IPS-18c (cell line): ENCODE results near the gene TICRR.

Experiments used
- H3K4me3 ChIP-seq: 2 replicates; pipeline ENCODE4 v1.7.0; 2013; ENCODE audit warnings: low read depth, mild to moderate bottlenecking, low read length, moderate library complexity; ENCODE audit not compliant: insufficient read depth
- H3K9me3 ChIP-seq: one replicate; pipeline ENCODE4 v1.6.1; 2013; ENCODE audit warnings: mild to moderate bottlenecking, low read length, moderate library complexity; ENCODE audit not compliant: control insufficient read depth, insufficient read depth

Gene TICRR

DNA sequence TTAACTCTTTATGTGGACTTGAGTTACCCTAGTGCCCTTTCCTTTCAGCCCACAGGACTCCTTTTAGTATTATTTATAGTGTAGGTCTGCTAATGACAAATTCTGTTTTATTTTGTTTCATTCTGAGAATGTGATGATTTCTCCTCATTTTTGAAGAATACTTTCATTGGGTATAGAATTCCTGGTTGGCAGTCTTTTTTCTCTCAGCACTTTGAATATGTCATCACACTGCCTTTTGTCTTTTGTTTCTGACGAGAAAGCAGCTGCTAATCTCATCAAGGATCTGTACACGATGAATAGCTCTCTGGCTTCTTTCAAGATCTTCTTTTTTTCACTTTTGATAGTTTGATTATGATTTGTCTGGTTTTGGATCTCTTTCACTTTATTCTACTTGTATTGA is 37.8 kb downstream of the TICRR start:
- H3K4me3 ChIP-seq = no peak overlapping the region

DNA sequence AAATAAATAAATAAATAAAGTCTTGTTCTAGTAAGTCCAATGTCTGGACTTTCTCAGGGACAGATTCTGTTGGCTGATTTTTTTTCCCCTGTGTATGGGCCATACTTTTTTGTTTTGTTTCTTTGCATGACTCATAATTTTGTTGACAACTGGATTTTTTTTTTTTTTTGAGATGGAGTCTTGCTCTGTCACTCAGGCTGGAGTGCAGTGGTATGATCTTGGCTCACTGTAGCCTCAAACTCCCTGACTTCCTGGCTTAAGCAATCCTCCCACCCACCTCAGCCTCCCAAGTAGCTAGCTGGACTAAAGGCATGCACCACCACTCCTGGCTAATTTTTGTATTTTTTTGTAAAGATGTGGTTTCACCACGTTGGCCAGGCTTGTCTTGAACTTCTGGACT is 38.9 kb downstream of the TICRR start:
- Histone ChIP-seq H3K4me3 (no peak overlapping the region), H3K9me3 (no peaks in the 10 kb centered on the region)

More for the DNA sequence above, 37.8 kb downstream of the TICRR start:
- H3K9me3 ChIP-seq = no peaks in the 10 kb centered on the region

- Histone ChIP-seq H3K4me3 (no peak overlapping the region), H3K9me3 (no peaks in the 10 kb centered on the region)
These were observed 39.9 kb downstream of the TICRR start for GRCh38 chr15:89615135-89615534.

DNA sequence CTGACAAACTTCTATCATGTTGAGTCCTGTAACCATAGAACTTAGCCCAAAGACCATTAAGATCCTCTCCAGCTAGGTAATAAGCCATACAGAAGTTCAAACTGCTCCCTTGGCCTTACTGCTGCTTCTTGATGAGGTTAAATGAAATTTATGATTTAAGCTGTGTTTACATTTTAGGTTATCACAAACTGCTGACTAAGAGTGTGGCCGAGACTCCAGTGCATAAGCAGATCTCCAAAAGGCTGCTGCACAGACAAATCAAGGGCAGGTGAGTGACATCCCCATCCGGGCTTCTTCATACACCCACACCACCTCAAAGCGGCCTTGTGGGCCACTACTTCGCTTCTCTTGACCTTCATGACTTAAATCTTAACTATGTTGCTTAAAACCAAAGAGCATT is 41.0 kb downstream of the TICRR start:
- H3K4me3 ChIP-seq = no peak overlapping the region
- H3K9me3 ChIP-seq = no peaks in the 10 kb centered on the region

- Histone ChIP-seq H3K4me3 (no peak overlapping the region), H3K9me3 (no peaks in the 10 kb centered on the region)
These were observed 46.3 kb downstream of the TICRR start for GRCh38 chr15:89621547-89621946.

DNA sequence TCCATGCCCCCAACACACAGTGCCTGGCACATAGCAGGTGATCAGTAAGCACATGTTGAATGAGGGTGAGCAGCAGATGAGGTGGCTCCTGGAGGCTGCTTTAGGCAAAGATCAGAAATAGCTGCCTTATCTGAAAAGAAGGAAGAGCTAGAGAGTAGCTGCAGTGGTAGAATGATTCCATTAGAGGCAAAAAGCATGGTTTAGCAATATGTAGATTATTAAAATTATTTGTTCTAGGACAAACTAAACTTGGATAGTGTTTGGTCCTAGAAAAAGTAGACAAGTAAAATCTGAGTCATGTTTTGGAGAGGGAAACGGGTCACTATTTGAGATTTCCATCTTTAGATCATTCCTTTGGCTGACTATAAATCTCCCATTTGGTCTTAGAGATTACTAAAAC is 47.9 kb downstream of the TICRR start:
- Histone ChIP-seq H3K9me3 (no peaks in the 10 kb centered on the region), H3K4me3 (no peak overlapping the region)

DNA sequence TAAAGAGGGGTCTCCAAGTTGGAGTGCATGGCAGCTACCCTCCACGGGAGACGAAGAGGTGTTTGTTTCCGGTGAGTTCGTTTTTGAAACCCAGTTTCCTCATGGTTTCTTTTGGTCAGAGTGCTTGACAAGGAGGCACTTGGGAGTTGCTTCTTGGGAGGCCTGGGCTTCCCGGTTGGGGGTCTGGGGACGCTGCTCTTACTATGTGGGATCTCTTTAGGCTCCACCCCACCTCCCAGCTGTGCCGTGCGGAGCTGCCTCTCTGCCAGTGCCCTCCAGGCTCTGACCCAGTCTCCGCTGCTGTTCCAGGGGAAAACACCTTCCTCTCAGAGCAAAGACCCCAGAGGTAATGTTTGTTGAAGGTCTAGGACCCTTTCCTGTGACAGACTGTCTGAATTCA is 50.4 kb downstream of the TICRR start:
- no peak overlapping the region for H3K4me3 ChIP-seq
- no peaks in the 10 kb centered on the region for H3K9me3 ChIP-seq

- H3K4me3 ChIP-seq = no peak overlapping the region
- no peaks in the 10 kb centered on the region for H3K9me3 ChIP-seq
These were observed 52.1 kb downstream of the TICRR start for GRCh38 chr15:89627256-89627970.

GRCh38 chr15:89628301-89628700 is 53.0 kb downstream of the TICRR start:
- peaks cover under 1% of the 10 kb centered on the region for H3K9me3 ChIP-seq
- no peak overlapping the region for H3K4me3 ChIP-seq

GRCh38 chr15:89628806-89629715 is 53.8 kb downstream of the TICRR start:
- Histone ChIP-seq H3K9me3 (peaks cover 6% of the 10 kb centered on the region), H3K4me3 (no peak overlapping the region)

GRCh38 chr15:89629829-89630228 is 54.6 kb downstream of the TICRR start:
- peaks cover 9% of the 10 kb centered on the region for H3K9me3 ChIP-seq

GRCh38 chr15:89630260-89630659 is 55.0 kb downstream of the TICRR start:
- Histone ChIP-seq H3K9me3 (peaks cover 9% of the 10 kb centered on the region), H3K4me3 (no peak overlapping the region)

More at GRCh38 chr15:89629829-89630228, 54.6 kb downstream of the TICRR start:
- no peak overlapping the region for H3K4me3 ChIP-seq

- peaks cover 9% of the 10 kb centered on the region for H3K9me3 ChIP-seq
- no peak overlapping the region for H3K4me3 ChIP-seq
These were observed 56.0 kb downstream of the TICRR start for GRCh38 chr15:89630974-89631901.

DNA sequence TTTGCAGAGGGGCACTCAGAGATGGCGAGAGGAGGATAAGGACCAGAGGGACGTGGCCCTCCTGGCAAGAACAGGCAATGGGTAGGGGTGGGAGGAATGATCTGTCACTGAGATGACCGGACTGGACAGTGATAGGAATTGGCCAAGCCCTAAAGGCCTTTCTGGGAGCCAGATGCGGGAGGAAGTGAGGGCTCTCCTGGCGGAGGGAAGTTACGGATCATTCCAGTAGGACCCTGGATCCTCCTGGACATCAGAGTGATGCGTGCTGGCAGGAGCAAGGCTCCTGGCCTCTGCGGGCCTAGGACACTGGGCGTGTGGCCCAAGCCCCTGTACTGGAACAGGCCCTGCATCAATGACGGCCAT is 56.6 kb downstream of the TICRR start:
- H3K4me3 ChIP-seq = no peak overlapping the region
- peaks cover 9% of the 10 kb centered on the region for H3K9me3 ChIP-seq

- Histone ChIP-seq H3K4me3 (no peak overlapping the region), H3K9me3 (peaks cover 9% of the 10 kb centered on the region)
These were observed 57.5 kb downstream of the TICRR start for GRCh38 chr15:89632563-89633430.

DNA sequence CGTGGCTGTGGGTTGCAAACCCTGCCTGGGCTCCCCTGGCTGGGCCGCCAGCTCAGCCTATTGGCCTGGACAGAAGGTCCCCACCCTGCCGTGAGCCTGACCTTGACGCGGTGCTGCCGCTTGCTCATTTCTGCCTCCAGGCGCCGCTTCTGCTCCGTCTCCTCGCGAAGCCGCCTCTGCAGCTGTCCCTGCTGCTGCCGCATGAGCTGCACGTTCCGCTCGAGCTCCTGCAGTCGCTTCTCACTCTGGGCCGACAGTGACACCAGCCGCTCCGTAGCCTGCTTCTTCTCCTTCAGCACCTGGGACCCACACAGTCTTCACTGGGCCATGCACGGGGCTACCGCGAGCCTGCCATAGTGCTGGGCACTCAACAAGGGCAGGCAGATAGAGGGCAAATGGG is 58.3 kb downstream of the TICRR start:
- Histone ChIP-seq H3K9me3 (peaks cover 9% of the 10 kb centered on the region), H3K4me3 (no peak overlapping the region)
